GM12878 (cell line): ENCODE results near the gene PCK1.

ENCODE experiments used
- EP300 ChIP-seq, 2 experiments: fragments of 150-350 bp in 1 of 2; IDR thresholded peaks; 2 replicates each; pipeline ENCODE4 v1.6.1; 2011 to 2012; ENCODE audit warnings: low read depth in 2 of 2, low read length in 2 of 2, borderline replicate concordance in 1 of 2, improper control_type of control experiment in 1 of 2, inconsistent platforms in 1 of 2; ENCODE audit not compliant: control insufficient read depth in 1 of 2
- TF ChIP-seq, protein P1 (sequence below), 3 experiments: IDR thresholded peaks in 2 of 3; conservative IDR thresholded peaks in 1 of 3; 2 replicates each; pipeline ENCODE4 v1.5.1; 2011; ENCODE audit warnings: low read depth in 3 of 3, low read length in 3 of 3, mild to moderate bottlenecking in 3 of 3, control low read depth in 2 of 3, moderate library complexity in 2 of 3, inconsistent platforms in 1 of 3, mixed read lengths in 1 of 3; ENCODE audit not compliant: control insufficient read depth in 2 of 3, insufficient read depth in 1 of 3; ENCODE audit errors: extremely low read depth in 1 of 3

DNA sequence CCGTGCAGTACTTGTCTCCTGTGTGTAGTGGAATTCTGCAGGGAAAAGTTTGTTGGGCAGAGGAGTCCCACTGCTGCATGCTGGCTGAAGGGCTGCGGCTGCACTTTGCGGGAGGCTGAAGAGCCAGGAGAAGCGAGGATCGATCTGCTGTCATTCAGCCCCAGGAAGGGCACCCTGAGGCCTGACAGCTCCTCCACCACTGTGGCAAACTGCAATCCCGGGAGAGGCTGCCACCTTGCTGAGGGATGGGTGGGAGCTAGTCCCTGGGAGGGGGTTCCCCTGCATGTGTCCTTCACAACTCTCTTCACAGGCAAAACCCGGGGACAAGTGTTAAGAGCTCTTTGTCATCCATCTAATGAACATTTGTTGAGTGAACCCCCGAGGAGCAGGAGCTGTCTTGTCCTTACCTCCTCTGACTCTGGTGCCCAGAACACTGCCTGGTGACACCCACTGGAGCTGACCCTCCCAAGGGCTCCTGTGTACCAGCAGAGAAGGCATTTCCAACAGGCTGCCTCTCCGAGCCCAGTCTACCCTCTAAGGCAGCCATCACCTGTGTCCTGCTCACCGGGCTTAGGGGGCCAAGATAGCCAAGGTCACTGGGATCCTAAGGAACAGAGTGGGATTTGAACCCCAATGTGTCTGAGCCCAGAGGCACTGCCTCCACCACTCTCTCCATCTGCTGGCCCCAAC lies 17.7 kb downstream of the PCK1 start:
- TF ChIP-seq, protein P1, sequence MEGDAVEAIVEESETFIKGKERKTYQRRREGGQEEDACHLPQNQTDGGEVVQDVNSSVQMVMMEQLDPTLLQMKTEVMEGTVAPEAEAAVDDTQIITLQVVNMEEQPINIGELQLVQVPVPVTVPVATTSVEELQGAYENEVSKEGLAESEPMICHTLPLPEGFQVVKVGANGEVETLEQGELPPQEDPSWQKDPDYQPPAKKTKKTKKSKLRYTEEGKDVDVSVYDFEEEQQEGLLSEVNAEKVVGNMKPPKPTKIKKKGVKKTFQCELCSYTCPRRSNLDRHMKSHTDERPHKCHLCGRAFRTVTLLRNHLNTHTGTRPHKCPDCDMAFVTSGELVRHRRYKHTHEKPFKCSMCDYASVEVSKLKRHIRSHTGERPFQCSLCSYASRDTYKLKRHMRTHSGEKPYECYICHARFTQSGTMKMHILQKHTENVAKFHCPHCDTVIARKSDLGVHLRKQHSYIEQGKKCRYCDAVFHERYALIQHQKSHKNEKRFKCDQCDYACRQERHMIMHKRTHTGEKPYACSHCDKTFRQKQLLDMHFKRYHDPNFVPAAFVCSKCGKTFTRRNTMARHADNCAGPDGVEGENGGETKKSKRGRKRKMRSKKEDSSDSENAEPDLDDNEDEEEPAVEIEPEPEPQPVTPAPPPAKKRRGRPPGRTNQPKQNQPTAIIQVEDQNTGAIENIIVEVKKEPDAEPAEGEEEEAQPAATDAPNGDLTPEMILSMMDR (IDR thresholded peaks at IDR 0.05 in 2 of 3, conservative IDR thresholded peaks at IDR 0.05 in 1 of 3; ENCODE audit: control insufficient read depth in 2 of 3, extremely low read depth in 1 of 3, insufficient read depth in 1 of 3, low read depth in 3 of 3, low read length in 3 of 3): no peak
- TF ChIP-seq EP300 (IDR thresholded peaks at IDR 0.05; ENCODE audit: borderline replicate concordance in 1 of 2, control insufficient read depth in 1 of 2, low read depth in 2 of 2, low read length in 2 of 2): no peak
